HepG2 (cell line): ENCODE results near the gene ARMH2. TPM values are rescaled to one million over a fixed set of nuclear protein-coding genes. Genes with fewer than 3 reads are reported as not detected.

Experiments used
- GLI4 ChIP-seq: sonication (generic); formaldehyde crosslinking; IDR thresholded peaks from 2 replicates; pipeline ENCODE4 v1.5.1; 2020; ENCODE audit warnings: missing genetic modification reagents, mild to moderate bottlenecking, moderate library complexity, borderline replicate concordance
- HNF4G ChIP-seq, 2 experiments: sonication (generic) in 1 of 2; formaldehyde crosslinking in 1 of 2; IDR thresholded peaks; 2 replicates each; pipeline versions ENCODE4 v1.4.0 to v1.6.1; 2011 to 2020; ENCODE audit warnings: borderline replicate concordance in 2 of 2, low read depth in 2 of 2, mild to moderate bottlenecking in 2 of 2, low read length in 1 of 2, missing genetic modification reagents in 1 of 2, moderate library complexity in 1 of 2
- KDM1A ChIP-seq: IDR thresholded peaks from 2 replicates; pipeline ENCODE4 v1.6.1; 2016; ENCODE audit warnings: missing compliant biosample characterization
- MED13 ChIP-seq: sonication (generic); formaldehyde crosslinking; IDR thresholded peaks from 2 replicates; pipeline ENCODE4 v1.5.0; 2020; ENCODE audit warnings: missing genetic modification reagents
- MZF1 ChIP-seq: sonication (generic); formaldehyde crosslinking; IDR thresholded peaks from 2 replicates; pipeline ENCODE4 v1.8.1; 2023; ENCODE audit warnings: mild to moderate bottlenecking, missing genetic modification reagents, borderline replicate concordance
- SIN3B ChIP-seq: fragments of 150-350 bp; IDR thresholded peaks from 2 replicates; pipeline ENCODE4 v1.6.1; 2014; ENCODE audit warnings: low read length
- SIX4 ChIP-seq: sonication (generic); formaldehyde crosslinking; IDR thresholded peaks from 2 replicates; pipeline ENCODE4 v1.4.0; 2020; ENCODE audit warnings: missing genetic modification reagents
- SOX5 ChIP-seq: IDR thresholded peaks from 2 replicates; pipeline ENCODE4 v1.6.1; 2016; ENCODE audit warnings: borderline replicate concordance
- STAT6 ChIP-seq: sonication (generic); formaldehyde crosslinking; IDR thresholded peaks from 2 replicates; pipeline ENCODE4 v1.4.0; 2020; ENCODE audit warnings: missing genetic modification reagents, mild to moderate bottlenecking, borderline replicate concordance
- TBP ChIP-seq: sonication (generic); formaldehyde crosslinking; IDR thresholded peaks from 2 replicates; pipeline ENCODE4 v1.5.0; 2020; ENCODE audit warnings: missing genetic modification reagents
- THAP11 ChIP-seq: IDR thresholded peaks from 2 replicates; pipeline ENCODE4 v1.6.1; 2016; ENCODE audit warnings: missing biosample characterization, missing genetic modification reagents
- TP53 ChIP-seq: sonication (generic); formaldehyde crosslinking; conservative IDR thresholded peaks from 2 replicates; pipeline ENCODE4 v1.4.0; 2020; ENCODE audit warnings: missing genetic modification reagents
- YEATS2 ChIP-seq: sonication (generic); formaldehyde crosslinking; IDR thresholded peaks from 2 replicates; pipeline ENCODE4 v1.4.0; 2020; ENCODE audit warnings: missing genetic modification reagents, borderline replicate concordance
- ZC3H13 ChIP-seq: sonication (generic); formaldehyde crosslinking; IDR thresholded peaks from 2 replicates; pipeline ENCODE4 v1.8.1; 2023; ENCODE audit warnings: mild to moderate bottlenecking, missing genetic modification reagents, moderate library complexity
- ZFP37 ChIP-seq: sonication (generic); formaldehyde crosslinking; IDR thresholded peaks from 2 replicates; pipeline ENCODE4 v1.4.0; 2020; ENCODE audit warnings: missing genetic modification reagents, borderline replicate concordance
- ZFP62 ChIP-seq: sonication (generic); formaldehyde crosslinking; IDR thresholded peaks from 2 replicates; pipeline ENCODE4 v1.4.0; 2020; ENCODE audit warnings: missing genetic modification reagents
- ZNF253 ChIP-seq: sonication (generic); formaldehyde crosslinking; IDR thresholded peaks from 2 replicates; pipeline ENCODE4 v1.8.0; 2022; ENCODE audit warnings: mild to moderate bottlenecking, missing genetic modification reagents, borderline replicate concordance
- ZNF260 ChIP-seq: sonication (generic); formaldehyde crosslinking; IDR thresholded peaks from 2 replicates; pipeline ENCODE4 v1.4.0; 2020; ENCODE audit warnings: missing genetic modification reagents, low read depth, mild to moderate bottlenecking, borderline replicate concordance
- ZNF576 ChIP-seq: sonication (generic); formaldehyde crosslinking; IDR thresholded peaks from 2 replicates; pipeline ENCODE4 v1.4.0; 2020; ENCODE audit warnings: mild to moderate bottlenecking, missing genetic modification reagents
- ZNF619 ChIP-seq: sonication (generic); formaldehyde crosslinking; IDR thresholded peaks from 2 replicates; pipeline ENCODE4 v1.4.0; 2020; ENCODE audit warnings: mild to moderate bottlenecking, missing genetic modification reagents
- ZNF749 ChIP-seq: sonication (generic); formaldehyde crosslinking; IDR thresholded peaks from 2 replicates; pipeline ENCODE4 v1.8.0; 2022; ENCODE audit warnings: mild to moderate bottlenecking, missing genetic modification reagents, moderate library complexity, borderline replicate concordance
- ZSCAN21 ChIP-seq: sonication (generic); formaldehyde crosslinking; IDR thresholded peaks from 2 replicates; pipeline ENCODE4 v1.8.0; 2022; ENCODE audit warnings: mild to moderate bottlenecking, missing genetic modification reagents, moderate library complexity, borderline replicate concordance
- ZSCAN5A ChIP-seq: sonication (generic); formaldehyde crosslinking; IDR thresholded peaks from 2 replicates; pipeline ENCODE4 v1.8.0; 2022; ENCODE audit warnings: mild to moderate bottlenecking, missing genetic modification reagents, borderline replicate concordance
- polyA plus RNA-seq, 8 experiments: library from polyadenylated mRNA; depleted of rRNA in 3 of 8; stranded (reverse) in 7 of 8; unstranded in 1 of 8; fragments of >200 nt; fragmentation: Illumina TruSeq in 4 of 8; extraction: Trizol in 4 of 8; gene quantifications; 2 replicates each; pipeline versions ENCODE4 v1.2.1 to v1.2.3, GENCODE V29; 2011 to 2016; ENCODE audit warnings: low read depth in 4 of 8, missing spikeins in 1 of 8, mixed read lengths in 1 of 8; ENCODE audit not compliant: insufficient read depth in 1 of 8
- total RNA-seq, 5 experiments: library from RNA; depleted of rRNA; stranded (reverse); fragments of >200 nt; fragmentation: Illumina TruSeq; extraction: Trizol; gene quantifications; 2 replicates each; pipeline ENCODE4 v1.2.3, GENCODE V29; 2016; ENCODE audit warnings: low read depth in 1 of 5
- TF ChIP-seq, protein P1 (sequence below): sonication (generic); formaldehyde crosslinking; IDR thresholded peaks from 2 replicates; pipeline ENCODE4 v1.5.0; 2020; ENCODE audit warnings: missing genetic modification reagents

Gene ARMH2
- total and polyA plus RNA-seq, 2 of the 13 experiments (the other 11 are each of a cell fraction or from before 2014, with no cell fraction given) = not detected

- TF ChIP-seq HNF4G (IDR thresholded peaks at IDR 0.05; ENCODE audit: borderline replicate concordance, low read depth, low read length) = peak; percentile 84
- TF ChIP-seq HNF4G (CRISPR knock-in tag; IDR thresholded peaks at IDR 0.05; ENCODE audit: borderline replicate concordance, low read depth) = peak; percentile 63; the same call in 1 of the 2 replicates
- TF ChIP-seq KDM1A (CRISPR knock-in tag) = no peak
- TF ChIP-seq, protein P1, sequence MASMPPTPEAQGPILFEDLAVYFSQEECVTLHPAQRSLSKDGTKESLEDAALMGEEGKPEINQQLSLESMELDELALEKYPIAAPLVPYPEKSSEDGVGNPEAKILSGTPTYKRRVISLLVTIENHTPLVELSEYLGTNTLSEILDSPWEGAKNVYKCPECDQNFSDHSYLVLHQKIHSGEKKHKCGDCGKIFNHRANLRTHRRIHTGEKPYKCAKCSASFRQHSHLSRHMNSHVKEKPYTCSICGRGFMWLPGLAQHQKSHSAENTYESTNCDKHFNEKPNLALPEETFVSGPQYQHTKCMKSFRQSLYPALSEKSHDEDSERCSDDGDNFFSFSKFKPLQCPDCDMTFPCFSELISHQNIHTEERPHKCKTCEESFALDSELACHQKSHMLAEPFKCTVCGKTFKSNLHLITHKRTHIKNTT = no peak
- TF ChIP-seq YEATS2 (CRISPR knock-in tag) = peak; percentile 77
- TF ChIP-seq SOX5 = peak; percentile 35; the same call in 1 of the 2 replicates
- no peak for TF ChIP-seq MZF1 (CRISPR knock-in tag)
- no peak for TF ChIP-seq TBP (CRISPR knock-in tag)
- TF ChIP-seq ZNF576 = no peak
- peak; percentile 63; the same call in 1 of the 2 replicates for TF ChIP-seq ZSCAN5A (CRISPR knock-in tag)
- peak; percentile 94 for TF ChIP-seq ZNF253
- peak; percentile 51; the same call in 1 of the 2 replicates for TF ChIP-seq SIX4 (CRISPR knock-in tag)
- TF ChIP-seq SIN3B = peak; percentile 80
- TF ChIP-seq STAT6 (CRISPR knock-in tag) = peak; percentile 91; the same call in 1 of the 2 replicates
- peak; percentile 80 for TF ChIP-seq ZFP37
- no peak for TF ChIP-seq ZNF260 (CRISPR knock-in tag)
- peak; percentile 100 for TF ChIP-seq ZNF619 (CRISPR knock-in tag)
- peak; percentile 72; the same call in 1 of the 2 replicates for TF ChIP-seq TP53 (CRISPR knock-in tag)
- peak; percentile 75; the same call in 1 of the 2 replicates for TF ChIP-seq MED13 (CRISPR knock-in tag)
- peak; percentile 56 for TF ChIP-seq THAP11 (CRISPR knock-in tag)
- TF ChIP-seq ZSCAN21 (CRISPR knock-in tag) = peak; percentile 98
- peak; percentile 99 for TF ChIP-seq ZNF749 (CRISPR knock-in tag)
- no peak for TF ChIP-seq ZFP62 (CRISPR knock-in tag)
- peak; percentile 99 for TF ChIP-seq GLI4
- TF ChIP-seq ZC3H13 (CRISPR knock-in tag) = peak; percentile 94
Measured at GRCh38 chr6:24774696-24775519, 23.8 kb downstream of the ARMH2 start, which contains the start of gene GMNN (continued).
